Progenitor cell of endocrine pancreas (in vitro differentiated cells): ENCODE data around the gene ZKSCAN1. TPM values are rescaled to one million over a fixed set of nuclear protein-coding genes. Genes with fewer than 3 reads are reported as not detected.

Experiments
- DNase-seq: peaks from one replicate; pipeline ENCODE4 v3.0.0; 2021; ENCODE audit warnings: low spot score; ENCODE audit not compliant: unreplicated experiment
- H3K27ac Mint-ChIP-seq: 2 replicates; pipeline ENCODE4 v1.8.0; 2021; ENCODE audit warnings: mild to moderate bottlenecking, moderate library complexity, mixed read lengths
- H3K27me3 Mint-ChIP-seq: 2 replicates; pipeline ENCODE4 v1.8.0; 2021; ENCODE audit warnings: mixed read lengths
- H3K36me3 Mint-ChIP-seq: 2 replicates; pipeline ENCODE4 v1.8.0; 2022; ENCODE audit warnings: mixed read lengths; ENCODE audit not compliant: insufficient read depth
- H3K4me1 Mint-ChIP-seq: 2 replicates; pipeline ENCODE4 v1.8.0; 2021; ENCODE audit warnings: low read depth, mixed read lengths
- H3K4me3 Mint-ChIP-seq: 2 replicates; pipeline ENCODE4 v1.8.0; 2021; ENCODE audit warnings: low read depth, mild to moderate bottlenecking, moderate library complexity, mixed read lengths
- H3K9me3 Mint-ChIP-seq: 2 replicates; pipeline ENCODE4 v1.8.0; 2021; ENCODE audit warnings: low read depth, mixed read lengths
- total RNA-seq: library from RNA; stranded (reverse); gene quantifications from 2 replicates; pipeline ENCODE4 v1.2.1, GENCODE V29; 2021
- TF ChIP-seq, protein P1 (sequence below): fragments of 200-600 bp; sonication (generic); IDR thresholded peaks from one replicate; pipeline ENCODE4 v1.5.0; 2021; ENCODE audit warnings: antibody characterized with exemption, mild to moderate bottlenecking; ENCODE audit not compliant: unreplicated experiment

ZKSCAN1 gene
- total RNA-seq, 1 donor from 2014 or later, result 209 TPM

DNA sequence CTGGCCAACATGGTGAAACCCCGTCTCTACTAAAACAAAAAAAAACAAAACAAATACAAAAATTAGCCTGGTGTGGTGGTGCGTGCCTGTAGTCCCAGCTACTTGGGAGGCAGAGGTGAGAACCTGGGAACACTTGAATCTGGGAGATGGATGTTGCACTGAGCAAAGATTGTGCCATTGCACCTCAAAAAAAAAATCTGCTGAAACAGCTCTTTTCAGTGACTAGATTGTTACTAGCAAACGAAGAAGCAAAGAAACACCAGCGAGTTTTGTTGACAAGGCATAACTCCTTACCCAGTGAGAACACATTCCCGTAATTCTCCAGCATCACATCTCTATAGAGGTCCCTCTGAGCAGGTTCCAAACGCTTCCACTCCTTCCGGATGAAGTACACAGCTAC is 59.4 kb downstream of the ZKSCAN1 start:
- TF ChIP-seq, protein P1, sequence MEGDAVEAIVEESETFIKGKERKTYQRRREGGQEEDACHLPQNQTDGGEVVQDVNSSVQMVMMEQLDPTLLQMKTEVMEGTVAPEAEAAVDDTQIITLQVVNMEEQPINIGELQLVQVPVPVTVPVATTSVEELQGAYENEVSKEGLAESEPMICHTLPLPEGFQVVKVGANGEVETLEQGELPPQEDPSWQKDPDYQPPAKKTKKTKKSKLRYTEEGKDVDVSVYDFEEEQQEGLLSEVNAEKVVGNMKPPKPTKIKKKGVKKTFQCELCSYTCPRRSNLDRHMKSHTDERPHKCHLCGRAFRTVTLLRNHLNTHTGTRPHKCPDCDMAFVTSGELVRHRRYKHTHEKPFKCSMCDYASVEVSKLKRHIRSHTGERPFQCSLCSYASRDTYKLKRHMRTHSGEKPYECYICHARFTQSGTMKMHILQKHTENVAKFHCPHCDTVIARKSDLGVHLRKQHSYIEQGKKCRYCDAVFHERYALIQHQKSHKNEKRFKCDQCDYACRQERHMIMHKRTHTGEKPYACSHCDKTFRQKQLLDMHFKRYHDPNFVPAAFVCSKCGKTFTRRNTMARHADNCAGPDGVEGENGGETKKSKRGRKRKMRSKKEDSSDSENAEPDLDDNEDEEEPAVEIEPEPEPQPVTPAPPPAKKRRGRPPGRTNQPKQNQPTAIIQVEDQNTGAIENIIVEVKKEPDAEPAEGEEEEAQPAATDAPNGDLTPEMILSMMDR, result no peak
- H3K4me1 Mint-ChIP-seq, result peaks cover 5% of the 10 kb centered on the region
- no peaks in the 10 kb centered on the region for H3K27me3 Mint-ChIP-seq
- DNase-seq, result no peak
- H3K9me3 Mint-ChIP-seq, result peaks cover 61% of the 10 kb centered on the region
- H3K27ac Mint-ChIP-seq, result peak overlapping the region; percentile 90
- H3K36me3 Mint-ChIP-seq, result peaks cover 94% of the 10 kb centered on the region
- no peak overlapping the region for H3K4me3 Mint-ChIP-seq

- no peak overlapping the region for H3K4me3 Mint-ChIP-seq
These were observed 60.0 kb downstream of the ZKSCAN1 start for GRCh38 chr7:100075418-100075817.

DNA sequence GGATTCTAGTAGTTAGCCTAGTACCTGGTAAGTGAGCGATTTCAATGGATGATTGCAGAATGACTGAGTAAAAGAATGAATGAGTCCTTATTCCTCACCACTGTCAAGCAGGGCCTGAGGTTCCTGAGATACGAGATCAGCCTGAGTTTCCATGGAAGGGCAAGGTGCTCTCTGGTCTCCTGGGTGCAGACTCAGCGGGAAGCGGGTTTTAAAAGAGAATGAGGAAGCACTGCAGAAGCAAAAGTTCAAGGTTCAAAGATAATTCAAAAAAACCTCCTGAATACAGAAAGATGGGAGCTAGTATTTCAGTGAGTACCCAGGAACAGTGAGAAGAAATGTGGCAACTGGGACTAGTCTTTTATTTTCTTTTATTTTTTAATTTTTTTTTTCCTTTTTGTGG is 61.8 kb downstream of the ZKSCAN1 start:
- H3K9me3 Mint-ChIP-seq, result peaks cover 39% of the 10 kb centered on the region
- peak overlapping the region; percentile 95 for H3K27ac Mint-ChIP-seq
- no peaks in the 10 kb centered on the region for H3K27me3 Mint-ChIP-seq
- no peak for DNase-seq
- peak overlapping the region; percentile 41 for H3K4me3 Mint-ChIP-seq
- TF ChIP-seq, protein P1, result no peak
- peaks cover 12% of the 10 kb centered on the region for H3K4me1 Mint-ChIP-seq
- H3K36me3 Mint-ChIP-seq, result peaks cover 81% of the 10 kb centered on the region

More at GRCh38 chr7:100075418-100075817, 60.0 kb downstream of the ZKSCAN1 start:
- peaks cover 56% of the 10 kb centered on the region for H3K9me3 Mint-ChIP-seq
- DNase-seq, result no peak
- H3K27ac Mint-ChIP-seq, result peak overlapping the region; percentile 90
- H3K36me3 Mint-ChIP-seq, result peaks cover 92% of the 10 kb centered on the region
- TF ChIP-seq, protein P1, result no peak
- no peaks in the 10 kb centered on the region for H3K27me3 Mint-ChIP-seq
- peaks cover 9% of the 10 kb centered on the region for H3K4me1 Mint-ChIP-seq

DNA sequence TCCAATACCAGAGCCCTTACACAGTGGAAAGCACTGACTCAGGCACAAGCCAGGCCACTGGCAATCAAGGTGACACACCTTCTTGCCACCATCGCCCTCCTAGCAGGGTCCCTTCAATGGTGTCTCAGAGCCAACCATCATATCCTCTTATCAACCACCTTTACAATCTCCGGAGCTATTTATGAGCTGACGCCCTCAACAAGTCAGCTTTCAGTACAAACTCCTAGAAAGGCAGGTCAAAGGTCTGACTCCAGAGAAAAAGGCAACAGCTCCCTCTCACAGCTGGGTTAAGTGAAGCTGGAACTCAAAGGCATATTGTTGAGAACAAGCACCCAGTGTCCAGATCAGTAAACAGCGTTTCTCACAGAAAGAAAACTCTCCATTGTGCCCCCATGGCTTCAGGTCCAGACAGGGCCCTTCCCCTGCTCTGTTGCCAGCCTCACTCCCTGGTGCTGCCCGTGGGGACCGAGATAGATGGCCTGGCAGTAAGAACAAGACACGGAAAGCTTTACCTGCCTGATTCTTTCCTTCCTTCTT is 63.7 kb downstream of the ZKSCAN1 start:
- Mint-ChIP-seq H3K4me3 (peak overlapping the region; percentile 47), H3K4me1 (peaks cover 16% of the 10 kb centered on the region), H3K27me3 (no peaks in the 10 kb centered on the region), H3K36me3 (peaks cover 63% of the 10 kb centered on the region), H3K27ac (peak overlapping the region; percentile 89), H3K9me3 (peaks cover 29% of the 10 kb centered on the region)
- TF ChIP-seq, protein P1, result no peak
- DNase-seq, result no peak

GRCh38 chr7:100080907-100081534 is 65.6 kb downstream of the ZKSCAN1 start:
- DNase-seq, result no peak
- H3K4me1 Mint-ChIP-seq, result peaks cover 16% of the 10 kb centered on the region
- no peaks in the 10 kb centered on the region for H3K27me3 Mint-ChIP-seq
- H3K9me3 Mint-ChIP-seq, result peaks cover 14% of the 10 kb centered on the region
- TF ChIP-seq, protein P1, result no peak
- H3K36me3 Mint-ChIP-seq, result peaks cover 44% of the 10 kb centered on the region
- peak overlapping the region; percentile 99 for H3K27ac Mint-ChIP-seq
- peak overlapping the region; percentile 93 for H3K4me3 Mint-ChIP-seq
